ENCODE data around the gene BEST4.
"Not testable (repeated sequence)": the region's sequence is repeated elsewhere in the genome, so short reads cannot be mapped to it uniquely, and the experiment has no call there.

The BEST4 gene

GRCh38 chr1:44819196-44819607 is 31.2 kb upstream of the BEST4 start:
- DNase-seq: no peak

GRCh38 chr1:44817771-44818495 is 30.0 kb upstream of the BEST4 start:
- no peak for DNase-seq

GRCh38 chr1:44817307-44817706 is 29.3 kb upstream of the BEST4 start:
- DNase-seq: no peak

GRCh38 chr1:44815926-44816325 is 28.0 kb upstream of the BEST4 start:
- DNase-seq: not testable (repeated sequence)

GRCh38 chr1:44812822-44813543 is 25.0 kb upstream of the BEST4 start:
- no peak for DNase-seq

GRCh38 chr1:44811234-44811633 is 23.3 kb upstream of the BEST4 start:
- no peak for DNase-seq

GRCh38 chr1:44810762-44811105 is 22.8 kb upstream of the BEST4 start:
- DNase-seq: not testable (repeated sequence)

GRCh38 chr1:44810101-44810761 is 22.3 kb upstream of the BEST4 start:
- peak; percentile 52 to 57 for DNase-seq

GRCh38 chr1:44808938-44809917 is 21.3 kb upstream of the BEST4 start:
- peak; percentile 86 to 89 for DNase-seq

- DNase-seq: peak; percentile 82 to 85
Measured at GRCh38 chr1:44808063-44808937, 20.3 kb upstream of the BEST4 start, which contains the start of gene BTBD19. Gene BTBD19 (plus strand): TSS chr1:44808523. CDS start chr1:44808821, 298 bp downstream.

- peak; percentile 87 to 92 for DNase-seq
Measured at GRCh38 chr1:44807364-44808062, 19.5 kb upstream of the BEST4 start.

- no peak for DNase-seq
Measured at GRCh38 chr1:44806704-44807363, 18.9 kb upstream of the BEST4 start, which contains the start of gene DYNLT4. Gene DYNLT4 (minus strand): TSS chr1:44807351. CDS start chr1:44806668, 683 bp downstream.

GRCh38 chr1:44806025-44806703 is 18.2 kb upstream of the BEST4 start:
- DNase-seq: no peak

- peak in 1 of 2 donors; percentile 10 for DNase-seq
Measured at GRCh38 chr1:44805311-44806024, 17.5 kb upstream of the BEST4 start.

GRCh38 chr1:44803312-44804095 is 15.5 kb upstream of the BEST4 start:
- no peak for DNase-seq

GRCh38 chr1:44803062-44803311 is 15.0 kb upstream of the BEST4 start:
- DNase-seq: no peak

GRCh38 chr1:44802306-44803061 is 14.5 kb upstream of the BEST4 start:
- DNase-seq: no peak
